COR-L47 (cell line): Measurements from ENCODE around the gene VPS25.
"Not testable (repeated sequence)": the region's sequence is repeated elsewhere in the genome, so short reads cannot be mapped to it uniquely, and the experiment has no call there.

Experiments
- DNase-seq: peaks from one replicate; lab custom pipeline; 2025; lab: John Stamatoyannopoulos, UW

VPS25 gene

GRCh38 chr17:42768006-42768405 is 5.2 kb upstream of the VPS25 start:
- DNase-seq = not testable (repeated sequence)

- DNase-seq = not testable (repeated sequence)
Observed at GRCh38 chr17:42769964-42770363, 3.3 kb upstream of the VPS25 start.

DNA sequence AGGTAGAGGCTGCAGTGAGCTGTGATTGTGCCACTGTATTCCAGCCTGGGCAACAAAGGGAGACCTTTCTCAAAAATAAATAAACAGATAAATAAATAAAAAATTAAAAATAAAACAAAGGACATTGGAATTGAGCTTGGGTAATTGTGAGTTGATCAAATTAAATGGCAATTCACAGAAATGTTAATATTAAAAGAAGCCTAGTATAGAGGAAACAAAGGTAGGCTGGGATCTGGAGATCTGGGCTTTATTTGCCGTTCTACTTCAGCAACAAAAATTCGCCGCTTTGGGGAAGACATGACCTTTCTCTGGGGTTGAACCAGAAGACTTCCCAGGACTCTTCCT is 332 bp upstream of the VPS25 start:
- DNase-seq = no peak

DNA sequence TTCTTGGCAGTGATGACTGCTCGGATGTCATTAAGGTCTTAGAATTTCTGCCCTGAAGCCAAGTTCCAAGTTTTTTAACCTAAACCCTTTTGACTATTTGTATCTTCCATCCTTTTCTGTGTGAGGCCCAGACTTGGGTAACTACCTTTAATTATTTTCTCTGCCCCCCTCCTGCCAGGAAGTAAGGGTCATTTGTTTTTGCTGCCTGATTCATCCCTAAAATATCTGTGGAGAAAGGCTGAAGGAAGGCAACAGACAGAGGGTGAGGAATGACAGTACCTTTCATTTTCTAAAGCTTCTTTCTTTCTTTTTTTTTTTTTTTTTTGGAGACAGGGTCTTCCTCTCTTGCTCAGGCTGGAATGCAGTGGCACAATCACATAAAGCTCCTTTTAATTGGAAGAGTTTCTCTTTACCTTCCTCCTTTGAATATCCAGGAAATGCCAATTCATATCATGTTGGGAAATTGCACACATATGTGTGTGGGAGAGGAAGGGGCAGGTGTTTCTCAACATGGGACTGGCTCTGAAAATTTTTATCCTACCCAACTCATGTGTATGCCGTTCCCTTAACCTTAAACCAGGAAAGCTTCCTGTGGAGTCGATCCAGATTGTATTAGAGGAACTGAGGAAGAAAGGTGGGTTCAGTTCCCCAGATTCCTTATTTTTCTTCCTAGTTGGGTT is 957 bp downstream of the VPS25 start:
- no peak for DNase-seq

GRCh38 chr17:42775534-42776098 is 2.4 kb downstream of the VPS25 start:
- DNase-seq = no peak

- no peak for DNase-seq
Observed at GRCh38 chr17:42778570-42778969, 5.3 kb downstream of the VPS25 start.

- DNase-seq = no peak
Observed at GRCh38 chr17:42779304-42779935, 6.2 kb downstream of the VPS25 start.

- no peak for DNase-seq
Observed at GRCh38 chr17:42779936-42780850, 6.9 kb downstream of the VPS25 start, which contains the start of gene WNK4. TSS of gene WNK4 (plus strand) at chr17:42780610. CDS start at chr17:42780699, 89 bp downstream.

GRCh38 chr17:42780851-42781638 is 7.8 kb downstream of the VPS25 start:
- no peak for DNase-seq

GRCh38 chr17:42781639-42782165 is 8.5 kb downstream of the VPS25 start:
- DNase-seq = no peak

- no peak for DNase-seq
Observed at GRCh38 chr17:42782166-42783061, 9.2 kb downstream of the VPS25 start.

DNA sequence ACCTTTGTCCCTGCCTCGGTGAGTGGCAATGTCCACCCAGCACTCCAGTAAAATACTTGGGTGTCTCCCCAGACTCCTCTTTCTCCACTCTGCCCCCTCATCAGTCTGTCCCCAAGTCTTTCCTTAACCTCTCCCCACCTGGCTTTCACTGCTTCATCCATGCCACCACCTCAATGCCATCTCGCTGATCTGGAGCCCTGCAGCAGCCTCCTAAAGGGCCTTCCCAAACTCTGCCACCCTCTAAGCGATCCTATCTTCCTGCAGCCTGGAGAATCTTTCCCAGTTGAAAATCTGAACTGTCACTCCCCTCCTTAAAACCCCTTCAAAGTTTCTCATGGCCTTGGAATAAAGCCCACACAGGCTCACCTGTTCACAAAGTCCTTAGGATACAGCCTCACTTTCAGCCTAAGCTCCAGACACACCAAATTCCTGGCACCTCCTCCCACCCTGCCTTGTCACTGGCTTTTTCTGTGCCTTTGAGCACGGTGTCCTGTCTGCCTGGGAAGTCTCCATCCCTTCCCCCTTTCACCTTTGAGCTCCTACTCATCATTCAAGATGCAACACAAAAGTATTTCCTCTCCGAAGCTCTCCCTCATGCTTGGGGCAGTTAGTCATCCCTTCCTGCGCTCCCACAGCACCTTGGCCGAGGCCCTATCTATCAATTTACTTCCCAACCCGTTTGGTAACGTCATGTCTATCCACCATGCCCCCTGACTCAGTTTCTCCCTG is 10.0 kb downstream of the VPS25 start:
- no peak for DNase-seq

DNA sequence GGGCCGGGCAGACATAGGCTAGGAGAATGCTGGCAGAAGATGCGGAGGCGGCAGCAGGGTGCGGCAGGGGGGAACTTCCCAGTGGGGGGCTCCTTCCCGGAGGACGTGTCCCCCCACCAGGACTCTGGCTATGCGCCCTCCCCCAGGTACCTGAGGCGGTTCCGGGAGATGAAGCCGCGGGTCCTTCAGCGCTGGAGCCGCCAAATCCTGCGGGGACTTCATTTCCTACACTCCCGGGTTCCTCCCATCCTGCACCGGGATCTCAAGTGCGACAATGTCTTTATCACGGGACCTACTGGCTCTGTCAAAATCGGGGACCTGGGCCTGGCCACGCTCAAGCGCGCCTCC is 10.5 kb downstream of the VPS25 start:
- no peak for DNase-seq

DNA sequence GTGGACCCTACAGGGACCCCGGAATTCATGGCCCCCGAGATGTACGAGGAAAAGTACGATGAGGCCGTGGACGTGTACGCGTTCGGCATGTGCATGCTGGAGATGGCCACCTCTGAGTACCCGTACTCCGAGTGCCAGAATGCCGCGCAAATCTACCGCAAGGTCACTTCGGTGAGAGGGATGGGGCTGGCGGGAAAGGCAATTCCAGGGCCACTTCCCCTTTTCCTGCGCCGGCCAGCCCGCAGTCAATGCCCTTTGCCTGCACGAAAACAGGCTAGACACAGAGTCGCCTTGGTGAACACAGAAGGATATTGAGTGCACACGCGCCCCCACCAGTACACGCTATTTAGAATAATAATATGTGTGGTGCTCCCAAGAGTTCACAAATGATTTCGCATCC is 11.2 kb downstream of the VPS25 start:
- no peak for DNase-seq

DNA sequence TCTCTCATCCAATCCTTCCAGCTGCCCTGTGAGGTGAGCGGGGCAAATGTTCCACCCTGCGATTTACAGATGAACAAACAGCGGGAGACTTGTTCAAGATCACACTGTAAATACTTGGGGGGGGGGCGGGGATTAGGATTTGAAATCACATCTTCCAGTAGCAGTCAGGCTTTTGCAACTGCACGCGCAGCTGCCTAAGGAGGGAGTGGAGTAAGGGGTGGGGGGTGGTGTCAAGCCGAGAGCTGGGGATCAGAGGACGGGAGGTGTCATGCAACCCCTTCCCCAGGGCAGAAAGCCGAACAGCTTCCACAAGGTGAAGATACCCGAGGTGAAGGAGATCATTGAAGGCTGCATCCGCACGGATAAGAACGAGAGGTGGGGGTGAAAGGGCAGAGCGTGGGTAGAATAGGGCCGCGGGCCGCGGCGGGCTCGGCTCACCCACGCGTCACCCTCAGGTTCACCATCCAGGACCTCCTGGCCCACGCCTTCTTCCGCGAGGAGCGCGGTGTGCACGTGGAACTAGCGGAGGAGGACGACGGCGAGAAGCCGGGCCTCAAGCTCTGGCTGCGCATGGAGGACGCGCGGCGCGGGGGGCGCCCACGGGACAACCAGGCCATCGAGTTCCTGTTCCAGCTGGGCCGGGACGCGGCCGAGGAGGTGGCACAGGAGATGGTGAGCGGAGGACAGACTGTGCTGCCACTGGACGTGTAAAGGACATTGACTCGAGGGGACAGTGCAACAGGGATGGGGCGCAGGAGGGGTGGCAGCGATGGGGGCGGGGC is 11.8 kb downstream of the VPS25 start:
- DNase-seq = no peak

DNA sequence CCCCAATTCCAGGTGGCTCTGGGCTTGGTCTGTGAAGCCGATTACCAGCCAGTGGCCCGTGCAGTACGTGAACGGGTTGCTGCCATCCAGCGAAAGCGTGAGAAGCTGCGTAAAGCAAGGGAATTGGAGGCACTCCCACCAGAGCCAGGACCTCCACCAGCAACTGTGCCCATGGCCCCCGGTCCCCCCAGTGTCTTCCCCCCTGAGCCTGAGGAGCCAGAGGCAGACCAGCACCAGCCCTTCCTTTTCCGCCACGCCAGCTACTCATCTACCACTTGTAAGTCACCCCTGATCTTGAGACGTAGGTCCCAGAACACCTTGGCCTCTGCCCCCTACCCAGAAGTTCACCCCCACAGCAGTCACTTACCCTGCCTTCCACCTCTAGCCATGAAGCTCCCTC is 14.0 kb downstream of the VPS25 start:
- no peak for DNase-seq

- no peak for DNase-seq
Observed at GRCh38 chr17:42791948-42792347, 18.7 kb downstream of the VPS25 start.

GRCh38 chr17:42792545-42792944 is 19.3 kb downstream of the VPS25 start:
- DNase-seq = no peak

DNA sequence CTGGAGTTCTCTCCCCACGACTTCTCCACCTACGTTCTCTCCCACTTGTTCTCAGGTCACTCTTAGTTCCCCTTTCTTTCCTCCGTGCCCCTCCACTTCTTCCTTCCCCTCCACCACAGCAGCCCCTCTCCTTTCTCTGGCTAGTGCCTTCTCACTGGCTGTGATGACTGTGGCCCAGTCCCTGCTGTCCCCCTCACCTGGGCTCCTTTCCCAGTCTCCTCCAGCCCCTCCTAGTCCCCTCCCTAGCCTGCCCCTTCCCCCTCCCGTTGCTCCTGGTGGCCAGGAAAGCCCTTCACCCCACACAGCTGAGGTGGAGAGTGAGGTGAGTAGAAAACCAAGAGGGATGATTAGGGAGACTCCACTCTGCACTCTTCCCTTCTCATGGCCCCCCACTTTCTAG is 21.8 kb downstream of the VPS25 start:
- no peak for DNase-seq
